Spinal cord (tissue), 10 donors: ENCODE results near the gene PIK3R4. TPM values are rescaled to one million over a fixed set of nuclear protein-coding genes. Genes with fewer than 3 reads are reported as not detected.

Experiments used
- DNase-seq, 6 donors: peaks; one replicate each; pipeline versions ENCODE4 v3.0.0 to v3.0.0-alpha.2; 2013 to 2015; ENCODE audit warnings: low spot score in 6 of 6, low read depth in 4 of 6
- H3K27ac ChIP-seq: one replicate; pipeline ENCODE4 v1.5.1; 2013; ENCODE audit warnings: low read depth, low read length, control low read depth
- H3K27me3 ChIP-seq: one replicate; pipeline ENCODE4 v1.6.1; 2013; ENCODE audit warnings: low read length; ENCODE audit not compliant: control insufficient read depth, insufficient read depth
- H3K36me3 ChIP-seq: one replicate; pipeline ENCODE4 v1.6.1; 2013; ENCODE audit warnings: low read length; ENCODE audit not compliant: control insufficient read depth, insufficient read depth
- H3K4me1 ChIP-seq: one replicate; pipeline ENCODE4 v1.6.1; 2013; ENCODE audit warnings: low read length; ENCODE audit not compliant: control insufficient read depth, insufficient read depth
- H3K4me3 ChIP-seq: one replicate; pipeline ENCODE4 v1.5.1; 2013; ENCODE audit warnings: low read depth, low read length, control low read depth
- H3K9me3 ChIP-seq: one replicate; pipeline ENCODE4 v1.6.1; 2013; ENCODE audit warnings: low read length; ENCODE audit not compliant: control insufficient read depth, insufficient read depth
- WGBS: methylation state at CpG from one replicate; pipeline ENCODE4 v1.1.5; 2013; ENCODE audit warnings: missing lambda C conversion rate; ENCODE audit not compliant: insufficient coverage; 5-methylcytosine and 5-hydroxymethylcytosine counted together
- polyA plus RNA-seq, 2 donors: library from polyadenylated mRNA; unstranded; fragments of 120-200 nt; gene quantifications; one replicate each; pipeline ENCODE4 v1.2.1, GENCODE V29; 2013; ENCODE audit not compliant: insufficient read length in 2 of 2
- total RNA-seq, 2 donors: library from RNA; depleted of rRNA in 1 of 2; stranded (reverse); fragments of 120-200 nt in 1 of 2; fragments of >200 nt in 1 of 2; gene quantifications; one replicate each; pipeline versions ENCODE4 v1.2.3 to v1.2.4, GENCODE V29; 2013 to 2014
- donor health status: healthy.

PIK3R4 gene
- total and polyA plus RNA-seq, 4 donors = 24.3 to 42.2 (median 29.1) TPM

DNA sequence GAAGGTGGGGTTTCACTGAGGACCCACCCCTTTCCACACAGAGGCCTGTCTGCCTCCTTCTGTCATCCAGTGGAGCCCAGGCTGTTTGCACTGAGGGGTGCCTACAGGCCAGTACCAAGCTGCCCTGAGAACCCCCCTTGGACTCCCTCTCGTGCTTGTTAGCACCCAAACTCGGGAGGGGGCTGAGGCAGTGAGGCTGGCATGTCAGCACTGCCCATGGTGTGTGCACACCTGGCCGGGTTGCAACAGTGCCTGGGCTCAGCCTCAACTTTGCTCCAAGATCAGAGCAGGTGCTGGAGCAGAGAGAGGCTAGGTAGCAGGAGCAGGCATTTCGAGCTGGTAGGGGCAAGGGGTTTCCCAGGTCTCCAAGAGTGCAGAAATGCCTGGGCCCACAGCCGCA is 90.0 kb downstream of the PIK3R4 start:
- DNase-seq = no peak
- H3K4me3 ChIP-seq = no peak overlapping the region
- peaks cover 12% of the 10 kb centered on the region for H3K36me3 ChIP-seq
- no peaks in the 10 kb centered on the region for H3K4me1 ChIP-seq
- H3K9me3 ChIP-seq = no peaks in the 10 kb centered on the region
- H3K27me3 ChIP-seq = no peaks in the 10 kb centered on the region
- WGBS = 93% methylated on average over 5 of the region's 5 CpGs
- no peak overlapping the region for H3K27ac ChIP-seq

GRCh38 chr3:130654921-130655320 is 91.7 kb downstream of the PIK3R4 start:
- Histone ChIP-seq H3K27me3 (no peaks in the 10 kb centered on the region), H3K9me3 (no peaks in the 10 kb centered on the region), H3K4me3 (no peak overlapping the region), H3K27ac (no peak overlapping the region), H3K36me3 (peaks cover 12% of the 10 kb centered on the region), H3K4me1 (no peaks in the 10 kb centered on the region)
- no peak for DNase-seq
- whole genome bisulfite sequencing = 83% methylated on average over 1 of the region's 2 CpGs

DNA sequence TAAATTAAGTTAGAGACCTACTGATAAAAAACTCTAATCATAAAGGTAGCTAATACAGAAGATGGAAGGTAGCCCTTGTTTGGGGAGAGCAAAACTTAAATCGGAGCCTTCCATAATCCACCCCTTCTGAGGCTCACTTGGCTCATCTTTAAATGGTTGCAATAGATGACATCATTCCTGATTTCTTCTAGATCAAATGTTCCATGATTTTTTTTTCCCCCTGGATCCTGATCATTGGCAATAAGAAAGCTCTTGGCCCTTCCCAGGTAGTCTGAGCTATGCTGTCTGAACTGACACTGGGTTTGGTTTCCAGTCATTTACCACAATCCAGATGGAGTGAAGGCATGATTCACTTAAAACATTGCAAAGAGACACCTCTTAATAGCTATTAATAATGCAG is 92.5 kb downstream of the PIK3R4 start:
- Histone ChIP-seq H3K9me3 (no peaks in the 10 kb centered on the region), H3K4me3 (no peak overlapping the region), H3K27ac (no peak overlapping the region), H3K27me3 (no peaks in the 10 kb centered on the region), H3K4me1 (no peaks in the 10 kb centered on the region), H3K36me3 (peaks cover 12% of the 10 kb centered on the region)
- no peak for DNase-seq
- no CpG with 5 or more reads among the region's 1 CpG for WGBS

GRCh38 chr3:130649061-130649654 is 97.5 kb downstream of the PIK3R4 start:
- DNase-seq = no peak
- no peak overlapping the region for H3K4me3 ChIP-seq
- 88% methylated on average over 27 of the region's 30 CpGs for WGBS

GRCh38 chr3:130648293-130648692 is 98.3 kb downstream of the PIK3R4 start:
- DNase-seq = no peak
- H3K36me3 ChIP-seq = no peaks in the 10 kb centered on the region
- no peaks in the 10 kb centered on the region for H3K9me3 ChIP-seq
- no peaks in the 10 kb centered on the region for H3K4me1 ChIP-seq
- H3K27me3 ChIP-seq = no peaks in the 10 kb centered on the region
- no peak overlapping the region for H3K27ac ChIP-seq
- no CpG with 5 or more reads among the region's 2 CpGs for WGBS
- no peak overlapping the region for H3K4me3 ChIP-seq

More at GRCh38 chr3:130649061-130649654, 97.5 kb downstream of the PIK3R4 start:
- no peaks in the 10 kb centered on the region for H3K4me1 ChIP-seq
- no peaks in the 10 kb centered on the region for H3K36me3 ChIP-seq
- H3K9me3 ChIP-seq = no peaks in the 10 kb centered on the region
- no peaks in the 10 kb centered on the region for H3K27me3 ChIP-seq
- H3K27ac ChIP-seq = no peak overlapping the region

DNA sequence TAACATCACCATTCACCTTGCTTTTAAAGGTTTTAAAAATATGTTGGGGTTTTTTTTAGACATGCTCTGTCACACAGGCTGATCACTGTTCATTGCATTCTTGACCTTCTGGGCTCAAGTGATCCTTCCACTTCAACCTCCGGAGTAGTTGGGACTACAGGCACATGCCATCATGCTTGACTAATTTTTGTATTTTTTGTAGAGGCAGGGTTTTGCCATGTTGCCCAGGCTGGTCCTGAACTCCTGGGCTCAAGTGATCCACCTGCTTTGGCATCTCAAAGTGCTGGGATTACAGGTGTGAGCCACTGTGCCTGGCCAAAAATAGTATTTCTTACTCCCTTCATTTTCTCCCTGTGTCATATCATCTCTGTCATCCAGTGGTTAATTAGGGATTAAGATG is 101.4 kb downstream of the PIK3R4 start:
- no peaks in the 10 kb centered on the region for H3K36me3 ChIP-seq
- H3K27me3 ChIP-seq = no peaks in the 10 kb centered on the region
- no peaks in the 10 kb centered on the region for H3K4me1 ChIP-seq
- no peaks in the 10 kb centered on the region for H3K9me3 ChIP-seq
- no peak overlapping the region for H3K4me3 ChIP-seq
- H3K27ac ChIP-seq = no peak overlapping the region
- no CpG with 5 or more reads among the region's 1 CpG for WGBS
- DNase-seq = no peak

- Histone ChIP-seq H3K4me3 (no peak overlapping the region), H3K9me3 (no peaks in the 10 kb centered on the region), H3K4me1 (no peaks in the 10 kb centered on the region), H3K27me3 (no peaks in the 10 kb centered on the region), H3K36me3 (no peaks in the 10 kb centered on the region), H3K27ac (no peak overlapping the region)
- DNase-seq = peak in 1 of 6 donors; percentile 44
- 100% methylated on average over 1 of the region's 4 CpGs for WGBS
These were observed 101.9 kb downstream of the PIK3R4 start for GRCh38 chr3:130644628-130645253.

DNA sequence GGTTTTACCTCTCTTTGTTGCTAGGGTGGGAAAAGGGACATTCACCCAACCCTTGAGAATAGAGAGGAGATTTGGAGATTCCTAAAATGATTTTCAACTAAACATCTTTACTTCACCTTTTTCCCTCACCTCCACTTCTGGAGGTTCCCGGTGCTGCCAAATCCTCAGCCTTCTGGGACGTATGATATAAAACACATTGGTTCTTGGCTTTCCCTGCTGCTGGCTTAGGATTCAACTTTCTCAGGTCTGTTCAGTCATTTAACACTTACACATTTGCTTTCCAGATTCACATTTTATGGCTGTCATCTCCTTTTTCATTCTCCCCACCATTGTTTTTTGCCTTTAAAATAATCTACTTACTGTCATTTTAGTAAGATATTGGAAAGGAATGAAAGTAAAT is 106.6 kb downstream of the PIK3R4 start:
- no peaks in the 10 kb centered on the region for H3K27me3 ChIP-seq
- no peaks in the 10 kb centered on the region for H3K9me3 ChIP-seq
- peak in 1 of 6 donors; percentile 13 for DNase-seq
- 93% methylated on average over 2 of the region's 2 CpGs for WGBS
- no peaks in the 10 kb centered on the region for H3K4me1 ChIP-seq
- no peaks in the 10 kb centered on the region for H3K36me3 ChIP-seq
- H3K27ac ChIP-seq = no peak overlapping the region
- H3K4me3 ChIP-seq = no peak overlapping the region

- H3K27me3 ChIP-seq = no peaks in the 10 kb centered on the region
- no CpG with 5 or more reads among the region's 1 CpG for WGBS
- no peak overlapping the region for H3K4me3 ChIP-seq
- DNase-seq = no peak
- no peaks in the 10 kb centered on the region for H3K4me1 ChIP-seq
- no peaks in the 10 kb centered on the region for H3K36me3 ChIP-seq
- H3K27ac ChIP-seq = no peak overlapping the region
- no peaks in the 10 kb centered on the region for H3K9me3 ChIP-seq
These were observed 110.0 kb downstream of the PIK3R4 start for GRCh38 chr3:130636480-130637234.

DNA sequence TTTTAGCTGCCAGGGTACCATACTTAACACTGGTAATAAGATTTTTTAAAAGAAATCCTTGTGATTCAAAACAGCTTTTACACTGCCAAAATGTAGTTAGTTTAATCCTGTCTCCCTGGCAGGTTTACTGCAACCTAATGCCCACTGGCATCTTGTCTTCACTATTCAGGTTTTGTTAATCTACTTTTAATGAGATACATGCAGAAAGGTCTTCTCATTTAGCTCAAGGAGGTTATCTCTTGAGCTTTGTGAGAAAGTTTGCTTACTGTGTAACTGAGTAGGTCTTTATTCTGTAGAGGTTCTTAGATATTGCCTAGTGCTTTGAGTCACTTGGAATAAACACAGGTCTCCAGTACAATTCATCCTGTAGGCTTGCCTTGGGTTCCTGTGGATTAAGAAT is 110.7 kb downstream of the PIK3R4 start:
- Histone ChIP-seq H3K4me3 (no peak overlapping the region), H3K9me3 (no peaks in the 10 kb centered on the region), H3K4me1 (no peaks in the 10 kb centered on the region), H3K27me3 (no peaks in the 10 kb centered on the region), H3K36me3 (no peaks in the 10 kb centered on the region), H3K27ac (no peak overlapping the region)
- DNase-seq = no peak
